ENCODE results near the gene CCN2.

The CCN2 gene, protein sequence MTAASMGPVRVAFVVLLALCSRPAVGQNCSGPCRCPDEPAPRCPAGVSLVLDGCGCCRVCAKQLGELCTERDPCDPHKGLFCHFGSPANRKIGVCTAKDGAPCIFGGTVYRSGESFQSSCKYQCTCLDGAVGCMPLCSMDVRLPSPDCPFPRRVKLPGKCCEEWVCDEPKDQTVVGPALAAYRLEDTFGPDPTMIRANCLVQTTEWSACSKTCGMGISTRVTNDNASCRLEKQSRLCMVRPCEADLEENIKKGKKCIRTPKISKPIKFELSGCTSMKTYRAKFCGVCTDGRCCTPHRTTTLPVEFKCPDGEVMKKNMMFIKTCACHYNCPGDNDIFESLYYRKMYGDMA

DNA sequence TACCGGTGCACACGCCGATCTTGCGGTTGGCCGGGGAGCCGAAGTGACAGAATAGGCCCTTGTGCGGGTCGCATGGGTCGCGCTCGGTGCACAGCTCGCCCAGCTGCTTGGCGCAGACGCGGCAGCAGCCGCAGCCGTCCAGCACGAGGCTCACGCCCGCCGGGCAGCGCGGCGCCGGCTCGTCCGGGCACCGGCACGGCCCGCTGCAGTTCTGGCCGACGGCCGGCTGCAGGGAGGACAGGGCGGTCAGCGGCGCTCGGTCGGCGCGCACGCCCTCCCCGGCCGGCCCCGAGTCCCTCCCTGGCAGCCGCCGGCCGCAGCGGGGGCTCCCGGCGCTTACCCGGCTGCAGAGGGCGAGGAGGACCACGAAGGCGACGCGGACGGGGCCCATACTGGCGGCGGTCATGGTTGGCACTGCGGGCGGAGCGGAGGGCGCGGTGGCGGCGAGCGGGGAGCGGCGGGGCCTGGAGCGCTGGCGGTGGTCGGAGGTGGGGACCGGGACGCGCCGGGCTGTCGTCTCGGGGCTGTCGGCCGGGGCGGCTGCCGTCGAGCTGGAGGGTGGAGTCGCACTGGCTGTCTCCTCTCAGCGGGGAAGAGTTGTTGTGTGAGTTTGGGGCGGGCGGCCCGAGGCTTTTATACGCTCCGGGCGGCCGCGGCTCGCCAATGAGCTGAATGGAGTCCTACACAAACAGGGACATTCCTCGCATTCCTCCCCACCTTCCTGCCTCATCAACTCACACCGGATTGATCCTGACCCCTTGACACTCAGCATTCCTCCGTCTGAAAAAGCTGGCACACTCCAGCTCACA is at the start of gene CCN2:
TSS of gene CCN2 (minus strand) at position 606 of the 809 bp plus-strand sequence. CDS start at position 406, 200 bp downstream.
- DNase-seq (ENCODE audit: low read depth in 2 of 2): no peak

DNA sequence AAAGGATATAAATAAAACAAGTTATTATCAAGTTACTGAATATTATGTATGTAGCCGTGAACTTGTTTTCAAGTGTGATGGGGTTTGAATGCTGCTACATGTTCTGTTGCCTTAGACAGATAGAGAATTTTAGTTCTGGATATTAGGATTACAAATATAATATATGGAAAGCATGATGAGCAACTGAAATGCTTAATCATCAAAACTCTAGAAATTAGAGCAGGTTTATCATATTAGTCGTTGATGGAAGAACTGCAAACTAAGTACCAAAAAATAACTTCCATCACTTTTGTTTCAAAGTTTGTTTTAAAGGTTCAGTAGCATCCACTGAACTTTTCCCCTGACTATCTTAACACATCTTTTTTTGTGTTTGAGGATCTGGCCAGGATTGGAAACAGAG is 49.1 kb upstream of the CCN2 start:
- no peak for DNase-seq (ENCODE audit: low read depth in 2 of 2)

DNA sequence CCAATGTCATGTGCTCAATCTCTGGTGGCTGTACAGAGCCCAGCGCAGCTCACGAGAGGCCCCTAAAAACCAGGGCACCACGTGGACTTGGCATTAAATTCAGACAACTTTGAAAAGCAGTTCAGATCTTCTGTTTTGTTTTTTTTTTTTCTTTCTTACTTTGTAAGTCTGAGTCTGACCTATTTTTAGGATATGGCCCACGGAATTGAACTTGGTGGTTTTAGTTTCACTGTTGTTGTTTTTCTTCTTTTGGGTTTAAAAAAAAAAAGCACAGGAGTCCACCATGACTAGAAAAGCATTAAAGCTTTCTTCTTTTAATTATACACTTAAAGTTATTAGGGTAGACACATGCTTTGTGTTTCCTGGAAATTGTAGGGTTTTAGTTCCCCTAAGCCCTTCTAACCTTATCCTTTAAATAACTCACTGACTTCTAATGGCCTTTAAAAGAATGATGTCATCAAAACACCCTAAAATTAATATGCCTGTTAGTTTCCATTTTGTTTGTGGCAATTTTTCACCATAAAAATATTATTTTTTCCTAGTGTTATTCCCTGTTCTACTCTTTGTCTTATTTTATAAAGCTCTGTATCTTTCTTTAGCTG is 48.5 kb upstream of the CCN2 start:
- no peak for DNase-seq (ENCODE audit: low read depth in 2 of 2)

DNA sequence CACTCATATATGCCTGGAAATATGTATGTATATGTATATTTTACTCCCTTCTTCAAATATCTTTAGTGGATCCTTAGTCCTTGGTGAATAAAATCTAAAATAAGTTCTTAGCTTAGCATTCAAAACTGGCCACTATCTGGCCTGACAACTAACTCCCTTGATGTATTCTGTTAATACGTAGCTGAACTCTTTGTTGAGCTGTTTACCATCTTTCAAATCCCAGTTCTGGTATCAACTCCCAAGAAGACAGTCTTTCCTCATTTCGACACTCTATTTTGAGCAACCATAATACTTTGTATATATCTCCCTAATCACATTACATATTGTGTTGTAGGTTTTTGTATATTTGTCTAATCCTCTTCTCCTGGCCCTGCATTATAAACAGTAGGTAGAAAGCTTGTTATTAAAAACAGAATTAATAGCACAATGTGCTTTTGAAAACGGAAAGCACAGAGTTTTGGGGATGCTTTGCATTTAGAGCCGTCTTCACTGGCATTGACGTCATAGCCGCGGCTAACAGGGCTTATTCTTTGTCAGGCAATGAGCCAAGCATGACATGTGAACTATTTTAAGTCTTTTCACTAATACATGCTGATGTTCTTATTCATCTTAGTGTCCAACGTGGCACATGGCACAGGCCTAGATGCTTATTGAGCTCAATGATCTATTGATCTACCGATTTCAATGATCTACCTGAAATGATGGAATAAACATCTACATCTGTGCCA is 47.2 kb upstream of the CCN2 start:
- DNase-seq (ENCODE audit: low read depth in 2 of 2): no peak

DNA sequence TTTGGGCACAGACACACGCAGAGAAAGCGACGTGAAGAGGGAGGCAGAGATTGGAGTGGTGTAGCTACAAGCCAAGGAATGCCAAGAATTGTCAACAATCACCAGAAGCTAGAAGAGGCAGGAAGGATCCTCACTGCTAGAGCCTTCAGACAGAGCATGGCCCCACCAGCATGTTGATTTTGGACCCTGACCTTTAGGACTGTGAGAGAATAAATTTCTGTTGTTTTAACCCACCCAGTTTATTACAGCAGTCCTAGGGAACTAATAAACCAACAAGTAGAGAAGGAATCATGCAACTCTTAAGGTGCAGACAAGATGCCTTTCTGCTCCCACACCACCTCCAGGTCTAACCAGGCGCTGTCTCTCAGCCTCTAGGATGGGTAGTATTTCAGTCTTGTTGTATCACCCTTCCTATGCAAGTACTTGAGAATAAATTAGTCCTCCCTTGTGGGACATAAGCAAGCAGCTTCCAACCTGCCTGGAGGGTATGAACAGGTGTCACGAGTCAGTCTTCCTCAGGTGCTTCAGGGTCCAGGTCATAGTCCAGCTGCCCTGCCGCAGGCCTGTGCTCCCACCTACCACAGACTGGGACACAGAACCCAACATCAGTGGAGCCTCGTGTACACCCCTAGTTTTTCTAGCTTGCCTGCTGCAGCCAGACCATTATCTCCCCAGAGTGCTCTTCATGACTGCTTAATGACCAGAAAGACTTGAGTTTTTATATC is 46.4 kb upstream of the CCN2 start:
- no peak for DNase-seq (ENCODE audit: low read depth in 2 of 2)

DNA sequence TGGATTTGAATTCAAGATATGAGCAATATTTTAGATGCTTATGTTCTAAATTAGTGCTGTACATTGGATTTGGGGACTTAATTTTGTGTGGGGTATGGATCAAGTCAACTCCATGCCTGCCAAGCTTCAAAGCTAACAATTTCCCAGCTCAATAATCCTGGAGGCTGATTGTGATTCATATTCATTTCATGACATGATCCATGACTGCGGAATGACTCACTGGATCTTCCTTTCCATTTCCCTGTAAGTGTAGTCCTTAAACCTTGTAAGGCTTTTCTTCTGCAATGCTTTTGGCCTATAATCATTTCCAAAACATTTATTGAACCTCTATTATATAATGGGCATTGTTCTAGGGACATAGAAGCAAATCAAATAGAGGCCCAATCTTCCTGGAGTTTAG is 44.7 kb upstream of the CCN2 start:
- DNase-seq (ENCODE audit: low read depth in 2 of 2): no peak

DNA sequence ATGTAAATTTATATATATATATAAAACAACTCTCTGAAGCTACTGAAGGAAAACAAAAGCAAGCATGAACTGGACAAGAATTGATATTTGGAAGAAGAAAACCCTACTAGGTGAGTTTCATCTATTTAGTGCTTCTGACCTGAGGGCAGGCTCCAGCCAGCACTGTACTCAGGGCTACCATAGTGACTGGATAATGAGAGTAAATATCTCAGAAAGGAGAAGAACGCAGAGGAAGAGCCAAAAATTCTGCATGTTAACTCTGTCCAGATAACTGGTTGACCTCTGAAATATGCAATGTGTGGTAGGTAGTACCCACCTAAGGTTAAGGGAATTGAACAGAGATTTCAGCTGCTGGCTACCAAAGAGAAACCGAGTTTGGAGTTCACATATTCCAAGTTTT is 41.4 kb upstream of the CCN2 start:
- DNase-seq (ENCODE audit: low read depth in 2 of 2): no peak

DNA sequence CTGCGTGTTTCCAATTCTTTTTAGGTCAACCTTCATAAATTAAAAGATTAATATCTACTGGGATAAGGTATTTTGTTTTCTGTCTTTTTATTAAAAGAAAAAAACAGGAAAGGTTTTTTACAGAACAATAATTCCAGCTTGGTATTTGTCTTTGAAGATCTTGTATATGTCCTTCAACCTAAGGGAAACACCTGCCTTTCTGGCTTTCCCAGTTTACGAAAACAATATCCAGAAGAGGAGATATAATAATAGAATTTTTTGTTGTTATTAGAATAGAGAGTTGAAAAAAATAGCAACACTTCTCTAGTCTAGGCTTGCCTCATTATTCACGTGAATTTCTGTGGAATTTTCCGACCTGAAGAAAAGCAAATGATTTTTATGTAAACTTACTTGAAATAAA is 37.9 kb upstream of the CCN2 start:
- no peak for DNase-seq (ENCODE audit: low read depth in 2 of 2)

DNA sequence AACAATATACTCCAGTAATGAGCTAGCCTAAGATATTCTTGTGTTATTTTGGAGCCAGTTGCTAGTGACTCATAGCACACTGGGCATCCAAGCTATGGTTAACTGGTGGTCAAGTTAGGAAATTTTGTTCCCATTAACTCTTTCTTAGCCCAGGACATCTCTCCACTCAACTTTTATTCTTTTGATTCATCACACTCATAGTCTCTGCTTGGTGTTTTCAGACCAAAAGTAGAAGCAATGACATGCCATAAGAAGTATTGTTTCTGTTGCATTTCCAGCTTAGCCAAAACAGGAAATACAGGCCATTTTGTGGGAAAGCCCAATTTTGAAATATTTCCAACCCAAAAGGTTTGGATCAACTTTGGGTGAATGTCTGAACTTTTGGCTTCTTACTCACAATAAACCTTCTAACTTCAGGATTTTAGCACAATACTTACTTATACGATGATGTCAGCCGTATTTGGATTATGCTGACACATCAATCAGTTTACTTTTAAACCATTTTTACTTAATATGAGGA is 31.6 kb upstream of the CCN2 start:
- no peak for DNase-seq (ENCODE audit: low read depth in 2 of 2)

DNA sequence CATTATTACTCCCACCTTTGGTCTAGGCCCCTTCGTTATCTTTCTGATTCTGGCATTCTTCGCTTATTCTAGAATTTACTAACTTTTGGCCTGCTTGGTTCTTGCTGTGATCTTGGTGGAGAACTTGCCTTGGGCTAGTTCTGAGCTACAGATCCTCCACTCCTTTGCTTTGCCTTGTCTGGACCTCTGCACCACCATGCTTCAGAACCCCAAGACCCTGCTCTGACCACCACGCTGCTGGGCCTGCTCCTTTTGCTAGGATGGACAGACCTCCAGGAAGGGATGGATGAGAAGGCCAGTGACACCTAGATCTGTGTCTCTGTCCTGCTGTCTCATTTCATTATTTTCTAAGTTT is 30.4 kb upstream of the CCN2 start:
- no peak for DNase-seq (ENCODE audit: low read depth in 2 of 2)

DNA sequence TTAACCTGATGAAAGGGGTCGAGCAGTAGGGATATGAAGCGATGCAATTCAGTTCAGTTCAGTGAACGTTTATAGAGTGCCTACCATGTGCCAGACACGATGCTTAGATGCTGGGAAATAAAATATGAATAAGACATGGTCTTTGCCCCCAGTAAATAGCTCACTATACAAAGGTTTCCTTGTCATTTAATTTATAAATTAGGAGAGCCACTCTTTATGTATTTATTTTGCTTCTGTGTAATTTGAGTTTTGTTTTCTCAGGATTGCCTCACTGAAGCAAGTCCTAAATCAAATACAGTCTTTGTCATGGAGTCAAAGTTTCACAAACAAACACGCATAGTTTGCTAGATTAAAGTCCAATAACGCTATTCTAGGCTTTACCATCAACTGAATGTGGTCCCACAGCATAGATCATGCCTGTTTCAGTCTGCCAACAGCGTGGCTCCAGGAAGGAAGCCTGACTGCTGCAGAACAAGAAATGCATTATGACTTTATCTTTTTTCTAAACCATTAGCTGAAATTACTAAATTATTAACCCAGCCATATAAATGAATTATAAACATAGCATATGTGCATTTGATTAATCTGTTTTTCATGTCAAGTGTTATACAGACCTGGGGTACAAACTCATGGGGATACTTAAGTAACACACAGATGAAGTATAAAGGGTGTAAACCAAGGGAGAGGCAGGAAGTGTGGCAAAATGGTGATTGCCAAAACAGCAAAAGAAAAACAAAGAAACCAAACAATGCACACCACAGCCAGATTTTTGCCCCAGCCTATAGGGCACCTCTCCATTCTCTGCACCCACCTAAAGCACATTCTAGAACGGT is 29.8 kb upstream of the CCN2 start:
- no peak for DNase-seq (ENCODE audit: low read depth in 2 of 2)

DNA sequence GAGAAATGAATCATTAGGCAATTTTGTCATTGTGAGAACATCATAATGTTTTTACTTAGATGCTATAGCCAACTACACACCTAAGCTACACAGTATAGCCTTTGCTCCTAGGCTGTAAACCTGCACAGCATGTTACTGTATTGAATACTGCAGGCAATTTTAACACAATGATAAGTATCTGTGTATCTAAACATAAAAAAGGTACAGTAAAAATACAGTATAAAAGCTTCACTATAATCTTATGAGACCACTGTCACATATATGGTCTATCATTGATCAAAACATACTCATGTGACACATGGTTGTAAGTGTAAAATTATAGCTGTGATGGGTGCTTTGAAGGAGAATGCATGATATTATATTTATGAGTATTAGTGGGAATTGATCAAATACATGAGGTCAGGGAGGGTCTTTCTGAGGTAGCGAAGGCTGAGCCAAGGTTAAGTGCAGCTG is 29.2 kb upstream of the CCN2 start:
- no peak for DNase-seq (ENCODE audit: low read depth in 2 of 2)

DNA sequence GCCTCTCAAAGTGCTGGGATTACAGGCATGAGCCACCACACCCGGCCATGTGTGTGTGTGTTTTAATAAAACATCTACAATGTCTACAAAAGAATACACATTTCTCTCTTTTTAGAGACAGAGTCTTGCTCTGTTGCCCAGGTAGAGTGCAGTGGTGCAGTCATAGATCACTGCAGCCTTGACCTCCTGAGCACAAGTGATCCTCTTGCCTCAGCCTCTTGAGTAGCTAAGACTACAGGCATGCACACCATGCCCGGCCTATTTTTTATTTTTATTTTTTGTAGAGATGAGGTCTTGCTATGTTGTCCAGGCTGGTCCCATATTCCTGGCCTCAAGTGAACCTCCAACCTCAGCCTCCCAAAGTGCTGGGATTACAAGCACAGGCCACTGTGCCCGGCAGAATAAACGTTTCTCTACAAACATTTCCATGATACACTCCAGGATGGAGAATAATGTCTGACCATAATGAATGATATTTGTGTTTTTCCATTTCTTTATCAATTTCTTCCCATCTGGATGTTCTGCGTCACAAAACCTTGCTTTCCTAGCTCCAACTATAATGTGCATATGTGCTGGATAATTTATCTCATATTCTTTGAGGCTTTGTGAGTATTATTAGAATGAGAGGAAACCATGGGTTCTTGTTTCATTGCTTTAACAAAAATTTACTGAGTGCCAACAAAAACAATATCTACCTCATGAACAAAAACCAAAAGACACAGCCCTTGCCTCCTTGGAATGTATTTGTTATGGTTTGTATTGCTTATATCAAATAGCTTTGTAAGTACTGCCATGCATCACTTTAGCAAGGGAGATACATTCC is 28.6 kb upstream of the CCN2 start:
- no peak for DNase-seq (ENCODE audit: low read depth in 2 of 2)

DNA sequence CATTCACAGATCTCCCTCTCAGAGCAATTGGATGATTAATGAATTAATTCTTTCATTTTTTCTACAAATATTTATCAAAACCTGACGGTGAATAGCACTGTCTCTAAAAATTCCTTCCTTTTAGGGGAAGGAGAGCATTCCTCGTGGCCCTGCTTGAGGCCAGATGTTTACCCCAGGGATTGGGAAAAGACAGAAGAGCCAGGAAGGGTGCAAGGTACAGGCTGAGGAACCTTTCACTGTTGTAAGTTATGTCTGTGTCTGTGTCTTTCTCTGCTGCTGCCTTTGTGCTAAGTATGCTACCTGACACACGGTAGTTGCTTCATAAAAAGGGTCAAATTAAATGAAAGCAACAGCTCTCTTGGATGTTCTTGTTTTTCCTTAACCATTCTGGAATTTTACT is 27.4 kb upstream of the CCN2 start:
- DNase-seq (ENCODE audit: low read depth in 2 of 2): no peak

DNA sequence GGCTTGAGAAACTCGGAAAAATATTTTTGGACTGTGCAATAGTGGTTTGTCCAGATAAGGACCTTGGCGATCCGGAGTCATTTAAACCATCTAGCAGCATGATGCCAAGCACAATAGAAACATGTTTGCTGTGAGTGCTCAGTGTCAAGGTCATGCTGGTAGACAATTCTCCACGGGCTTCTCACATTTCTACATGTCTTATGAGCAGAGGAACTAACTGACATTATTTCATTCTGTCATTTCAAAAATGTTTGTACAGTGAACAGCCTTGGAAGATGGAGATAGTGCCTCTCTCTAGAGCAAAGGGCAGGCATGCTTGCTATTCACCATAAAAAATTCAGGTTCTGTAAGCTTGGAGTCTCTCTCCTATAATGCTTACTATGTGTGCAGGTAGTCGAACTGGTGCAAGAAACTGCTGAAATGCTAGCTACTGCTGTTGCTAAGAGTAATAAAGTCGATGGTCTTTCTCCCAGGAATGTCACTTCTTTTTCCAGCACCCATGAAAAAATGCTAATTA is 25.4 kb upstream of the CCN2 start:
- DNase-seq (ENCODE audit: low read depth in 2 of 2): no peak

DNA sequence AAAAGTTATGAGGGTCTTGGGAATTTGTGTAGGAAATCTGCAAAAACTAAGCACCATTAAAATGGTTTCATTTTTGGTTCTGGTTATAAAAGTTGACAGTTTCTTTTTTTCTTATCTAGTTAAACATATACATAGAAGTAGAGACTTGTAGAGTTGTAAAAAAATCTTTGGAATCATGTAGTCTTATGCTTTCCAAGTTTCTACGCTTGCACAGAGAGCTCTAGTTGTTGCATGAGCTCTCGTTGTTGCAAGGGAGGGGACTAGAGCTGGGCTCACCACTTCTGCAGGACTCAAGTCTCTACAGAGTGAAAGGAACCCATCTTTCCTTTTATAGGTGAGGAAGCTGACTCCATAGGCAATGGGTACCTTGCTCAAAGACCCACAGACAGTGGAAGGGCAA is 21.6 kb upstream of the CCN2 start:
- no peak for DNase-seq (ENCODE audit: low read depth in 2 of 2)

DNA sequence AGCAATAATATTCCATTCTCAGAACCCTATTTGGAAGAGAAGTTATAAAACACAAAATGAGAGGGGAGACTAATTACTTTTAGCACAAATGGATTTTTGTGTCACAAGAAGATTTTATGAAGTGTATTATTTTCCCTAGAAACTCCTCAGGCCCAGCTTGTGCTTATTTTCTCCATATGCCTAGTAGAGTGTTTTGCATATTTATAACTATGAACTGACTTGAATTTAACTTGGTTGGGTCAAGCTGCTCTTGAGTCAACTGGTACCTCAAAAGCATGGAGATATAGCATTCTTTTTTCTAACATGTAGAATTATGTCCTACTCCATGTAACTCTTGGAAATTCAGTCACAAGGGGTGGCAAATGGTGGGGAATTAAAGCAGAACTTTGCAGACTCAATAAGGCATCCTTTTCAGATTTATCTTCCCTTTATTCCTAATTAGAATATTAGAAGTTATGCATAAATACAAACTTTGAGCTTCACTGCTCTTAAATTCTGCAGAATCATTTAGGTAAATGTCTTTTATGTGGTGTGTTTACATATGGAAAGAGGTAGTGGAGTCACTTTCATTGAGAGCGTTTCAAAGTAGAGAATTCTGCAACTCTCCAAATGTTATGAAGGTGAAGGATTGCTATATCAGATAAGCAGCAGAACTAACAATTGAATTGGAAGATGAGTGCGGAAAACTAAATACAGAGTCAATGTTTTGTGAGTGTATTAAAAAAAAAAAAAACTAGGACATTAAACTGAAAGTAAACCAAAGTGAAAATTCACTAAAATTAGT is 19.1 kb upstream of the CCN2 start:
- DNase-seq (ENCODE audit: low read depth in 2 of 2): no peak

DNA sequence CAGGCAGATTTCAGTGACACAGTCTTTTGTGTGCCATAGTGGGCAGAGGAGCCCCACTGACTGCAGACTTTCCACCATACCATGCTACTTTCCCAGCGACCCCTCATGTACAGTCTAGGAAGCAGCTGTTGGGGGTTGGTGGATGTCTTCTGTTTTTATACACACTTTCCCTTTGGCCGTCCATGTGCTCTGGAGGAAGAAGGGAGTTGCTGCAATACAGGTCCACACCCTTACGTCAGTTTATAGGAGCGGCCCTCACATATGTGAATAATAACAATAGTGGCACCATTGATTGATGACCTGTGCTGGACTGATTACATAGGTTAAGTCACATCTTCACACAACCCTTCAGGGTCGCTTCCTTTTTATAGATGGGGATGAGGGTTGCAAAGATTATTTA is 17.5 kb upstream of the CCN2 start:
- no peak for DNase-seq (ENCODE audit: low read depth in 2 of 2)

Measured in stimulated activated CD8-positive, alpha-beta memory T cell treated with anti-CD3 and anti-CD28 coated beads, Interleukin-15, amount 100 ng/mL, for 4 hours (primary cell).